Stimulated activated CD8-positive, alpha-beta memory T cell treated with anti-CD3 and anti-CD28 coated beads, Interleukin-4, amount 100 ng/mL, for 1 hour (primary cell): ENCODE data around the gene TUBB3.

ENCODE experiments used
- DNase-seq, 2 donors: peaks; one replicate each; pipeline ENCODE4 v3.0.0-alpha.2; 2020; ENCODE audit warnings: low read depth in 2 of 2, low spot score in 1 of 2

Gene TUBB3

DNA sequence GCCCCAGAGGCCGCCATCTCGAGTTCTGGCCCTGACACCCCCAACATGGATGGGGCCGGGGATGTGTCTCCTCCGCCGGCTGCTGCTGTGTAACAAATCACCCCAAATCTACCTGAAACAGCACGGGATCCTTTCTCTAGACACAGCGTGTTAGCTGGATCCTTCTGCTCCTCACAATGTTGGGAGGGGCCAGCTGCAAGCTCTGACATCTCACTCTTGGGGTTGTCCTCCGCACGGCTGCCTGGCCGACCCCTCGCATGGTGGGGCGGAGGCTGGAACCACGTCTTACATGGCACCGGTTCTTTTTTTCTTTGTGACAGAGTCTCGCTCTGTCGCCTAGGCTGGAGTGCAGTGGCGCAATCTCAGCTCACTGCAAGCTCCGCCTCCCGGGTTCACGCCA lies 13.8 kb downstream of the TUBB3 start:
- DNase-seq: no peak

- DNase-seq: no peak
These were observed 15.2 kb downstream of the TUBB3 start for GRCh38 chr16:89938175-89938885.

GRCh38 chr16:89944773-89945172 lies 21.6 kb downstream of the TUBB3 start:
- no peak for DNase-seq

DNA sequence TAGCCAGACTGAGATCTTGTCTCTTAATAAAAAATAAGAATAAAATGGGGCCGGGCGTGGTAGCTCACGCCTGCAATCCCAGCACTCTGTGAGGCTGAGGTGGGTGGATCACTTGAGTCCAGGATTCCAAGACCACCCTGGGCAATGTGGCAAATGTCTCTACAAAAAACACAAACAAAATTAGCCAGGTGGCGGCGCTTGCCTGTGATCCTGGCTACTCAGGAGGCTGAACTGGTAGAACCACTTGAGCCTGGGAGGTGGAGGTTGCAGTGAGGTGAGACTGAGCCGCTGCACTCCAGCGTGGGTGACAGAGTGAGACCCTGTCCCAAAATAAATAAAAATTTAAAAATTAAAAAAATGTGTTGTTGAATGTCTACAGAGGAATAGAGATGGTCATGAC lies 22.5 kb downstream of the TUBB3 start:
- no peak for DNase-seq

GRCh38 chr16:89946515-89946914 lies 23.4 kb downstream of the TUBB3 start:
- DNase-seq: no peak

- no peak for DNase-seq
These were observed 26.1 kb downstream of the TUBB3 start for GRCh38 chr16:89949121-89949742.

DNA sequence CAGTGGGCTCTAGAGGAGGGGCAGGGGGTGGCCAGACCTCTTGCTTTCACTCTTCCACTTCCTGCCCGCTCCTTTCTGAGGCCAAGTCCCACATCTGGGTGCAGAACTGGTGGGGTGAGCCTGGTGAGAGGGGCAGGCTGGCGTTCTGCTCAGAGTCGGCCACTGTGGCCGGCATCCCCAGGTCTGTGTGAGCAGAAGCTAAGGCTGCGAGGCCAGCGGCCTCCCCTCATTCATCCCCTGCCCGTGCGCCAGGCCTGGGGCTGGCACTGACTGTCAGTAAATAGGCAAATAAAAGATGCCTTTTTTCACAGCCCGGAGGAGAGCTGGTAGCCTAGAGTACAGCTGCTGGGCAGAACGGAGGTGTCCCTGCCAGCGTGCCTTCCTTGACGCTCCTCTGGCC lies 26.6 kb downstream of the TUBB3 start:
- DNase-seq: no peak

- no peak for DNase-seq
These were observed 28.4 kb downstream of the TUBB3 start for GRCh38 chr16:89951509-89951908.

- DNase-seq: no peak
These were observed 28.9 kb downstream of the TUBB3 start for GRCh38 chr16:89952049-89952448.

- DNase-seq: no peak
These were observed 29.4 kb downstream of the TUBB3 start for GRCh38 chr16:89952551-89952950.

DNA sequence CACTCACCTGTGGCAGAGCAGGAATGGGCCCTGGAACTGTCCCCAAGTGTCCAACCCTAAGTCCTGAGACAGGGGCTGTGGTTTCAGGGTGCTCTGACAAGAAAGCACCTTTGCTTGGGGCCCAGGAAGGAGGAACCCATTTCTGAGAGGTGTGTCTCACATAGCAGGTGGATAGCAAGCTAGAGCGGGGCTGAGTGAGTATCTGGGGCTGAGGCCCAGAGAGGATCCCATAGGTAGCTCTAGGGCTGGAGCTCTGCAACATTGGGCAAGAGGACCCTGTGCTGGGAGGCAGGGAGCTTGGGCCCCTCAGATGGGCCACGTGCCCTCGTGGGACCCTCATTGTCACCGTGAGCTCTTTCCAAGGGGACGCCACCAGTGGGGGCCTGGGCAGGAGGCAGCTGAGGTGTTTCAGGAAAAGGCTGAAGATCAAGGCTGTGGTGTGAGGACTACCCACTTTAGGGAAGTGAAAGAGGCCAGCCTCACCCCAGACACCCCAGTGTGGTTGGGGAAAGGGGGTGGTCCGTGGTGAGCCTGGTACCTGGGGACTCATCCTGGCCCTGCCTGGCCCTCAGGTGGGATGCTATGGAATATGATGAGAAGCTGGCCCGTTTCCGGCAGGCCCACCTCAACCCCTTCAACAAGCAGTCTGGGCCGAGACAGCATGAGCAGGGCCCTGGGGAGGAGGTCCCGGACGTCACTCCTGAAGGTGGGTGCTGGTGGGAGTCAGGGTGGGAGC lies 30.7 kb downstream of the TUBB3 start:
- no peak for DNase-seq

DNA sequence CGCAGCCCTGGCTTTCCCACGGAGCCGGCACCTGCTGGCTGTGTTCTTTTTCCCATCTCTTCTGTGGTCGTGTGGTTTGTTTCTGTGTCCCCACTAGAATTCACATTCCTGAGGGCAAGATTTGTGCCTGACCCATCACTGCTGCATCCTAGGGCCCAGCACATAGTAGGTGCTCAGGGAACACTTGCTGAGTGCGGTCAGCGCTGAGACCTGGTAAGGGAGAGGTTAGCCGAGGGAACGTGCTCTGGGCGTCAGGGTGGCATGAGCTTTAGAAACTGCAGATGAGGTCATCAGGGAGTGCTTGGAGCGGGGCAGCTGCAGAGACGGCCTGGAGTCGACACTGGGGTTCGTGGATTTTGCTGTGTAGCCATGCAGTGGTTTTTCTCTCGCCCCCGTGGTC lies 31.3 kb downstream of the TUBB3 start:
- DNase-seq: no peak

GRCh38 chr16:89955001-89955685 lies 32.0 kb downstream of the TUBB3 start:
- DNase-seq: no peak

- DNase-seq: no peak
These were observed 33.5 kb downstream of the TUBB3 start for GRCh38 chr16:89956505-89957215.

GRCh38 chr16:89957216-89957785 lies 34.2 kb downstream of the TUBB3 start:
- DNase-seq: no peak

- no peak for DNase-seq
These were observed 34.9 kb downstream of the TUBB3 start for GRCh38 chr16:89958068-89958467.

DNA sequence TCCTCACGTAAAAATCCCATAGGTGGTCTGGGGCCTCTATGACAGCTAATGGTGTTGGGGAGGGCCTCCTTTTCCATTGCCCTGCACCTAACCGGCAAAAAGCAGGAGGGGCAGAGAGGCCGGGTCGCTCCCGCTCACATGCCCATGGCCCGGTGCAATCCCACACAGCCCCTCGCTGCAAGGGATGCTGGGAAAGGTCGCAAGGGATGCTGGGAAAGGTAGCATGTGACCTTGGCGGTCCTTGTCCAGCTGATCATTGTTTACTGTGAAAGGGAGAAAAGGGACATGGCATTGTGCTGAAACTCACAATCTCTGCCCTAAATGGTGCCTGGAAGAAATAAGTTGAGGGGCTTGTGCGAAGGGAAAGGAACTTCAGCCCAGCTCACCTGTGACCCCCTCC lies 35.5 kb downstream of the TUBB3 start:
- DNase-seq: no peak

- DNase-seq: no peak
These were observed 37.8 kb downstream of the TUBB3 start for GRCh38 chr16:89960966-89961365.

- DNase-seq: no peak
These were observed 38.8 kb downstream of the TUBB3 start for GRCh38 chr16:89961920-89962319.

DNA sequence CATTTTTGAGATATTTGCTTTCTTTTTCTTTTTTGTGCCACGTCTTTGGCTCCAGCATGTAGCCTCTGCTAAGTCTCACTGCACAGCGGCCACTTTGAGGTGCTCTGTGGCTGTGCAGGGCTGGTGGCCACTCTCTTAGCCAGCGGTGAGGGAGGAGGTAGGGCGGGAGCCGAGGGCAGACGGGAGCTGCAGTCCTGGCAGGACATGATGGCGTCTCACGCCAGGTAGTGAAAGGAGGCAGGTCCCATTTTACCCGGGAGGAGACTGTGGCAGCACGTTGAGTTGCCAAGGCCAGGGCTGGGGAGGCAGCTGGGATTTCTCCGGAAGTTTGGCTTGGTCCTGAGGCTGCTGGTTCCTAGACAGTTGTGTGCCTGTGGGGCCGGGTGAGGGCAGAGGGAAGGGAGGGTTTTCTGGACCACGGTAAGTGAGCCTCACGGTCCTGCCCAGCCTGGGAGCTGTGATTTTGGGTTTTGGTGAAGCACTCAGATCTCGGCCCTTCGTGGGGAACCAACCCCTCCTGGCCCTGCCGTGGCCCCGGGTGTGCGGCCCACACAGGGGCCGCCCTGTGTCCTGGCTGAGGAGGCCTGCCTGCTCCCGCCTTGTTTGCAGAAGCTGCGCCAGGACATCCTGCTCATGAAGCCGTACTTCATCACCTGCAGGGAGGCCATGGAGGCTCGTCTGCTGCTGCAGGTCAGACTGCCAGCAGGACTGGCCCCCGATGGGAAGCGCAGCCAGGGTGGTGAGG lies 39.8 kb downstream of the TUBB3 start:
- DNase-seq: no peak
